Measurements from ENCODE around the gene SEMA3F.

DNA sequence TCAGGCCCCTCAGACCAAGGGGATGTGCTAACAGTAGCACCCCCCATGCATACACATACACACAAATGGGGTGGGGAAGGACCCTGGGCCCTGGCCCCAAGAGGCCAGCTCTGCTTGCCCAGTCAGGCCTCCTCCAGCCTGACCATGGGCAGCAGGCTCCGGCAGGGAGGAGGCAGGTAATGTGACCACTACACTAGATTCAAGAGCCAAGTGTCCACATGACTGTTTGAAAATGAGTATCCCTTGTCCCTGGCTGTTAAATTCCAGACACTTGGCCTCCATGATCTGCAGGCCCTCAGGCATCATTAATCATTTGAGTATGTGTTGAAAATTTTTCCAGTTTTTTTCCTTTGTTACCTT lies 67.0 kb downstream of the SEMA3F start:
- TF ChIP-seq, protein P1, sequence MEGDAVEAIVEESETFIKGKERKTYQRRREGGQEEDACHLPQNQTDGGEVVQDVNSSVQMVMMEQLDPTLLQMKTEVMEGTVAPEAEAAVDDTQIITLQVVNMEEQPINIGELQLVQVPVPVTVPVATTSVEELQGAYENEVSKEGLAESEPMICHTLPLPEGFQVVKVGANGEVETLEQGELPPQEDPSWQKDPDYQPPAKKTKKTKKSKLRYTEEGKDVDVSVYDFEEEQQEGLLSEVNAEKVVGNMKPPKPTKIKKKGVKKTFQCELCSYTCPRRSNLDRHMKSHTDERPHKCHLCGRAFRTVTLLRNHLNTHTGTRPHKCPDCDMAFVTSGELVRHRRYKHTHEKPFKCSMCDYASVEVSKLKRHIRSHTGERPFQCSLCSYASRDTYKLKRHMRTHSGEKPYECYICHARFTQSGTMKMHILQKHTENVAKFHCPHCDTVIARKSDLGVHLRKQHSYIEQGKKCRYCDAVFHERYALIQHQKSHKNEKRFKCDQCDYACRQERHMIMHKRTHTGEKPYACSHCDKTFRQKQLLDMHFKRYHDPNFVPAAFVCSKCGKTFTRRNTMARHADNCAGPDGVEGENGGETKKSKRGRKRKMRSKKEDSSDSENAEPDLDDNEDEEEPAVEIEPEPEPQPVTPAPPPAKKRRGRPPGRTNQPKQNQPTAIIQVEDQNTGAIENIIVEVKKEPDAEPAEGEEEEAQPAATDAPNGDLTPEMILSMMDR (conservative IDR thresholded peaks at IDR 0.05) = no peak
- TF ChIP-seq EZH2 (IDR thresholded peaks at IDR 0.05; ENCODE audit: low read depth) = no peak

All from PC-9 (cell line).